ENCODE measurements around the gene GAL.
A peak's percentile ranks its signal among the peaks of the same experiment; 100 is the strongest.
"Not testable (repeated sequence)": the region's sequence is repeated elsewhere in the genome, so short reads cannot be mapped to it uniquely, and the experiment has no call there.

GAL gene

GRCh38 chr11:68684385-68685356, at the start of gene GAL:
TSS of gene GAL (plus strand) at chr11:68684544. CDS start at chr11:68684924, 380 bp downstream.
- no peak for TF ChIP-seq CTCF (IDR thresholded peaks at IDR 0.05)
- no peak for DNase-seq (ENCODE audit: low spot score)
- no peak within 1 kb of the TSS for H3K27ac ChIP-seq
- peak within 1 kb of the TSS; percentile 71 for H3K4me3 ChIP-seq

GRCh38 chr11:68634606-68635005, 49.7 kb upstream of the GAL start:
- H3K27ac ChIP-seq; H3K4me3 ChIP-seq; DNase-seq (ENCODE audit: low spot score): not testable (repeated sequence)

- not testable (repeated sequence) for DNase-seq (ENCODE audit: low spot score); H3K27ac ChIP-seq; H3K4me3 ChIP-seq
These were observed 49.2 kb upstream of the GAL start for GRCh38 chr11:68635172-68635571.

GRCh38 chr11:68635883-68636282, 48.5 kb upstream of the GAL start:
- not testable (repeated sequence) for H3K4me3 ChIP-seq; DNase-seq (ENCODE audit: low spot score); H3K27ac ChIP-seq

- not testable (repeated sequence) for DNase-seq (ENCODE audit: low spot score); H3K27ac ChIP-seq; H3K4me3 ChIP-seq
These were observed 45.0 kb upstream of the GAL start for GRCh38 chr11:68639322-68639721.

GRCh38 chr11:68641880-68642279, 42.5 kb upstream of the GAL start:
- no peak overlapping the region for H3K27ac ChIP-seq
- no peak overlapping the region for H3K4me3 ChIP-seq
- no peak for TF ChIP-seq CTCF (IDR thresholded peaks at IDR 0.05)
- no peak for DNase-seq (ENCODE audit: low spot score)

GRCh38 chr11:68643585-68643984, 40.8 kb upstream of the GAL start:
- H3K27ac ChIP-seq, result no peak overlapping the region
- H3K4me3 ChIP-seq, result no peak overlapping the region
- no peak for DNase-seq (ENCODE audit: low spot score)
- TF ChIP-seq CTCF (IDR thresholded peaks at IDR 0.05), result no peak

GRCh38 chr11:68646832-68647231, 37.5 kb upstream of the GAL start:
- no peak for TF ChIP-seq CTCF (IDR thresholded peaks at IDR 0.05)
- DNase-seq (ENCODE audit: low spot score), result no peak
- Histone ChIP-seq H3K4me3 (no peak overlapping the region), H3K27ac (no peak overlapping the region)

GRCh38 chr11:68649851-68650555, 34.3 kb upstream of the GAL start:
- Histone ChIP-seq H3K27ac (no peak overlapping the region), H3K4me3 (no peak overlapping the region)
- TF ChIP-seq CTCF (IDR thresholded peaks at IDR 0.05), result no peak
- peak; percentile 69 for DNase-seq (ENCODE audit: low spot score)

All from coronary artery (tissue), 2 donors.